IPS-NIHi7 (cell line): ENCODE measurements around the gene SCN10A.

Source experiments
- DNase-seq: peaks from one replicate; pipeline ENCODE4 v3.0.0; 2012; ENCODE audit warnings: mixed read lengths; ENCODE audit errors: extremely low spot score

Gene SCN10A

DNA sequence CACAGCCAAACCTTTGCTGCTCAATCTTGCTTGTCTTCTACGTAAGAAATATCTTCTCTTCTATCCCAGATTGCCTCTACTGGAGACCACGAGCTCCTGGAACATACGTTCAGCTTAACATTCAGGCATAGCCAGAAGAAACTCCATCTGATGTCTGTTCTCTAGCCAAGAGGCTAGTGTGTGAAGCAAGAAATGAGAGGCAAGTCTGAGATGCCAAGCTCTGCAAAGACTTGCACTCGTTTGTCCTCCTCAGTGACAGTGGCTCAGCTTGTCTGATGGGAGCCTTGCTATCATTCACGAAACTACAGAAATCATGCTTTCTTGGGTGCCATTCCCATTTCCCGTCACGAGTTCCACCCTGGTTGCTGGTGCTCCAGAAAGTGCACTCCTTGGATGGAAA lies at the start of gene SCN10A:
Gene SCN10A, minus strand, starts transcription at position 192 of the 400 bp plus-strand sequence. CDS start 22,207 bp downstream, outside the sequence.
- no peak for DNase-seq

DNA sequence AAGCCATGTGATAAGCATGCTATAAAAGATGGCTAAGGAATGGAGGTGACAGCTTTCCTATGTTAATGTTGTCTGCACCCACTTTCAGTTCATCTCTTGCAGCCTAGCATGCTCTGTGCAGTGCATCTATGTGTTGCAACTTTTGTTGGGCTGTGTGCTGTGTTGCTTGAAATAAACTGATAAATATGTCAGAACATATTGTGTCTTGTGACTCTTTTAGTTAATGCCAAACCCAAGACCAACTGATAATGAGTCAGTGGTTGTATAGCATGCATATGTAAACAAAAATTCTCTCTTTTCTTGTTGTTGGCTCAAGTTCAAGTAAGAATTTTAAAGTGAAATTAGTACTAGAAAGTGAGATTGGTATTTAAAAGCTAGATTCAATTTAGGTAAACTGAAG lies 37.0 kb upstream of the SCN10A start:
- DNase-seq = no peak

DNA sequence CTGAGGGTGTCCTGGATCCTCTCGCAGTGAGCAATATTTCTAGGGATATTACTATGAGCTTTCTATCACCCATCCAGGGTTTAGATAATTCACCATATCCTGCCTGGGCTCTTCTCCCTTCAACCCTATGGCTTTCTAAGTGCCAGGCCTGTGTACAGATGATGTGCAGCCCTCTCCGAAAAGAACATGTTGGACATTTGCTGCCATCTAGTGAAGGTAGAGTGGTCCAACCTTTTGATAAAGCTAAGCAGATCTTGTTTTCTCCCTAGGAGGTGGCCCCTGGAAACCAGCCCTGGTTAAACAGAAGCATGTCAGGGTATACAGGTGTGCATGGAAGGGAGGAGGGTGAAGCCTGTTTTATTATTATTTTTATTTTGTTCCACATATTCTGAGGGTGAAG lies 27.9 kb upstream of the SCN10A start:
- DNase-seq = peak; percentile 41

DNA sequence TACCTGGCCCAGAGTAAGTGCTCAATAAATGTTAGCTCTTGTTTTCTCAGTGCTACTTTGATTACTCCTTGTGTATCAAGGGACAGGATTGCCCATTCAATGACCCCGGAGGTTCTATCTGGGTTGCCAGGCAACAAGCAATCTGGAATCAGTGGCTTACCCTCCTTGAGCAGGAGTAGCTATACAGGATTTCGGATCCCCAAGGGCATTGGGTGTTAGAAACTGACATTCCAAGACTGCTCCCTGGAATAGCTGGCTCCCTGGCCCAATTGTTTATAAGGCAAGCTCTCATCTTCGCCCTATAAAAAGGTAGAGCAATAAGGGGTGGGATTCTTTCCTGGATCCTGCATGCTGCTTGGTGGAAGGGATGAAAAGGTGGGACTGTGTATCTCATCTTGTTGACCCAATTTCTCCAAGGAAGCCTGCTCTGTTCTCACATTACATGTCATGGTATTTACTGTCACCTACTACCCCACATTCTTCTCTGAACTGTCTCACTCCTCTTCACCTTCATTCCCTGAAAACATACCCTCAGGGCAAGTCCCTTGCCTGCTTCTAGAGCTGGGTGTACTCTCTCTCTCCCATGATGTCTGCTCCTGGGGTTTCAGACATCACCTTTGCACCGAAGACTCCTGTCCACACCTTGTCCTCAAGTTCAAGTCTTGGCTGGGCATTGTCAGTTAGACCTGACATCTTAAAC lies 26.4 kb upstream of the SCN10A start:
- no peak for DNase-seq

DNA sequence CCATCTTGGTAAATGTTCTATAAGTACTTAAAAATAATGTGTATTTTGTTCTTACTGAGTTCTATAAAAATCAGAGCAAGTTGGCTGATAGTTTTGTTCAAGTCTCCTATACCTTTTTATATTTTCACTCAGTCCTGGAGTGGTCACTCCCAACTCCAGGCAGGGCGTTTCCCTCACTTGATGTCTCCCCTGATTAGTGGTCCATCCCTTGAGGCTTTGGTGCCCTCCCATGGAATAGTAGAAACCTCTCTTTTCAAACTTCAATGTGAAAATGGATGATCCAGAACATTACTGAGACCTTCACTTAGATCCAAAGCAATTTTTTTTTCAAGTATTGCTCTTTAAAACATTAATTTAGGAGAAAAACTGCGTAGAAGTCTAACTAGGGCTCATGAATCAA lies 25.0 kb upstream of the SCN10A start:
- no peak for DNase-seq

DNA sequence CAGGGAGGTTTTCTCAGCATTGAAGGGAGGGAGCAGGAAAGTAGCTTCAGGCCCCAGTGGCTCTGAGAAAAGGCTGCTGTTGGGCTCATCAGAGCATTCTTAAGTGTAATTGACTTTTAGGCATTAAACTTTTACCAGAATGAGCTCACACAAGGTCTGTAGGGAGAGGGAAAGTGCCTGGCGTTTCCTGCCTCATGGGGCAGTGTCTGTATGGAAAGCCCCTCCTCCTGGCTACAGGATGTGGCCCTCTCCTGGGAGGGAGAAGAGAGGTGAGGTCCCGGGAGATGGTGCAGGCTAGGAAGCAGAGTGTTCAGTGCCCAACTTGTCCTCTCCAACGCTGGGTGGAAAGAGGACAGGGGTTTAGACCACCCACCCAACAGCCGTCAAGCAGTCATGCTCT lies 21.3 kb upstream of the SCN10A start:
- peak; percentile 38 for DNase-seq

DNA sequence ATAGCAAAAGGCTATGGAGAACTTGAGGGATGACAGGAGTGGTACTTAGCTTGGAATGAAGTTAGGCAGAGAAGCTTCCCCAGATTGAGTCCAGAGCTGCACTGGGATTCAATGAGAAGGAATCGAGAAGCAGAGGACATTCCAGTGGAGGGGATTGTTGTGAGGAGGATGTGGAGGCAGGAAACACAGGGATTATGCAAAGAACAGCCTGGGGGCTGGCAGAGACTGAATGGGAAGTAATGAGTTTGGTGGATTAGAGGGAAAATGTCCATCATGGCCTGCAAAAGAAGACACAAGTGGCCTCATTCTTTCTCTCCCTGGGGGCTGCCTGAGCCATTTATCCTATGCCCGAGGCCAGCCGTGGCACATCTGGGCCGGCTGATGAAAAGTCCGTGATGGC lies 20.5 kb upstream of the SCN10A start:
- no peak for DNase-seq

DNA sequence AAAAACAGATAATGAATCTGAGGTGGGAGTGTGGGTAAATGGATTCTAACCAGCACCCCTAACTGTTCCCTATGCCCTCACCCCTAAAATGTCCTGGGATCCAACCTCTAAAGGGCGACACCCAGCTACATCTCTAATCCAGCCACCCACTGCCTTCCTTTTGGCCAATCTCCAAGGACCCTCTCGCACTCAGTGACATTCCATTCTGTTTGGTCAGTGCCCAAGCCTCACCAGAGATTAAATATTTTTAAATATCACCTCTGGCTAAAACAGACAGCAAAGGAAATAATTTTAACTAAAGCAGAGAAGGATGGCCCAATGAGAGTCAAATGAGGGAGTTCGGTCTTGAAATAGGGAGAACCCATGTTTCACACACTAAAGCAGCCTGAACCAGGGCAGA lies 19.9 kb upstream of the SCN10A start:
- DNase-seq = no peak

DNA sequence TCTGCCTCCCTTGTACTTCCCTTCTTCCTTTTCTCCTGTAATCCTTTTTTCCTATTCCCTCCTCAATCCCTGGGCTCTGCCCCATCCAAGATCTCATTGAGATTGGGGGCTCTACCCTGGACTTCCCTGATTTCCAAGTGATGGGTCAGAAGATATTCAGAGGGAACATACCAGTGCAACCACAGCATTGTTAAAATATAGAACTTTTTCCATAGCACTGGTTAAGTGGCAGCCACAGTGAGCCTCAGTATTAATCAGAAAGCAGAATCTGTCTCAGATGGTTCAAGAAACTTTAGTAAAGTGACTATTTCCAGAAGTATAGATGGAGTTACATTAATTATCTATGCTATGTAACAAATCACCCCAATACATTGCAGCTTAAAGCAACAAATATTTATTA lies 18.7 kb upstream of the SCN10A start:
- DNase-seq = no peak

DNA sequence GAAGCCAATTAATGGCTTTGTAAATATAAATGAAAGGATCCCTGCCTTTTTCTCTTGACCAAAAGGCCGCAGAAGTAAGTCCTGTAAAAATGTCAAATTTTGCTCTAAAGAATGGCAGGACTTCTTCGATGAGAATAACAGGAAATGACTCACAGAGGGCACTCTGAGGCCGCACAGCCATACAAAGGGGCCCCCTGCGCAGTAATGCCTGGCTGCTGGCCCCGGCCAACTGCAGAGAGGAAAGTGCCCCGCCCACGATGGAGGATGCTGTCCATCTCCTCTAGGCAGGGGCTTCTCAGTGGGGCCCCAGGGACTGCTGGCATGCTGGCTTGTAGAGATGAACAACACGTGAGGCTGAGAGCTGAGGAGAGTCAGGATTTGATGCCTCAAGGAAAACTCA lies 18.1 kb upstream of the SCN10A start:
- peak; percentile 80 for DNase-seq

DNA sequence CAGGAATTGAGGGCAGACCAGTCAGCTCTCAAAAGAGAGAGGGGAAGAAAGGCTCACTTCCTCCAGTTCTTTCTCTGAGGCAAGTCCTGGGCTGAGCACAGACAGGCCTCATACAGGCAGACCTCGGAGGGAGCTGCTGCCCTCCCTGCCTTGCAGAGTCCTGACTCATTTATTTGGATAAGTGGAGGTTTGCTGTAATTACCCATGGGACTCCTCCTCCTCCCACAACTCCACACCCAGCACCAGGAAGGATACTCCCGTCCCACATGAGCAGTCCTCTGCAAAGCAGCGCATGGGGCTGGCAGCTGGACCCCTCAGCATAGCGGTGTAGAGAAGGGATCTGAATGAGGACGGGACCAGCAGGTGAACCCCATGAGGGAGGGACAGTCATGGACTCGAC lies 13.4 kb upstream of the SCN10A start:
- peak; percentile 26 for DNase-seq

DNA sequence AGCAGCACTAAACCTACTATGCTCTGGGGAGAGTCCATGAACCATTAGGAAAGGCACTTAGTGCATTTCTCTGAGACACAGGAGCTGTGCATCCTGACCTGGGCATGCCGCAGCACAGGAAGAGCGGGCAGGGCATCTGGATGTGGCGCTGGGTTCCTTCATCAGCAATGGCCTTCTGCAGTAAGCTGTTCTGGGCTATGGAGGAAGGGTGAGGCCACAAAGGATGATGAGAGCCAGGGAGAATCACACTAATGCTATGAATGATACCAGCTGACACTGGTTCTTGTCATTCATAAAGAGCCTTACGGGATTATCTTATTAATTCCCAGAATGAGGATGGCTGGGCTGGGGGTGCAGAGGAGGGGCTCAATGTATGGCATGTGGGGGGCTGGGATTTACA lies 12.7 kb upstream of the SCN10A start:
- DNase-seq = no peak

DNA sequence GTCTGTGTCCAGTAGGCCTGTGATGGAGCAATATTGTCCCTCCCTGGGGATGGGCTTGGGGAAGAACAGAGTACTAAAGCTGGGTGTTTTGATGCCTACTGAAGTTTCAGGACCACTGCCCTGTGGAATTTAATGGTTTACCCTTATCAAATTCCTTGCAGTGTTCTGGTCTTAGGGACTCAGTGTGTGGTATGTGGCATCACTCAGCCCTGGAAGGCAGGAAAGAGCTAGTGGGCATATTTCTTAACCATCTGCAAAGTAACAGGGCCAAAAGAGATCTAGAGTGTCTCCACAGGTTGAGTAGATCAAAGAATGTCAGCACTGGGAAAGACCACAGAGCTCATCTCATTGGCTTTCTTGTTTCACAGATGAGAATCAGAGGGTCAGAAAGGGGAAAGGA lies 11.8 kb upstream of the SCN10A start:
- DNase-seq = no peak

DNA sequence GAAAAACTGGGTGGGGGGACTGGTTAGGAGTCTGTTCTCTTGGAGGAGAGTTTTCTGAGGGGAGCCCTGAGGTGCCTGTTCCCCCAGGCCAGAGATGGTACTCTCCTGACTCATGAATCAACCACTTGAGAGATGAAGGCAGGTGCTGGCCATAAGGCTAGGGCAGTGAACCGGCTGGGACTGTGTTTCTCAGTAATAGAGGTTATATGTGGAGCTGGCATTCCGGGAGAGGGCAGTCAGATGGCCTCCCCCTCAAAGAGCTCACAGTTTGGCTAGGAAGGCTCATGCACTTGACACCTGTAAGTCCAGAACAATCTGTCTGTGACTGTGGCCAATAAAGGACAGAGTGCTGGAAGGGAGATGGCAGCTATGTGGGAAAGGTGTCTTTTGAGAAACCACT lies 10.0 kb upstream of the SCN10A start:
- DNase-seq = no peak

DNA sequence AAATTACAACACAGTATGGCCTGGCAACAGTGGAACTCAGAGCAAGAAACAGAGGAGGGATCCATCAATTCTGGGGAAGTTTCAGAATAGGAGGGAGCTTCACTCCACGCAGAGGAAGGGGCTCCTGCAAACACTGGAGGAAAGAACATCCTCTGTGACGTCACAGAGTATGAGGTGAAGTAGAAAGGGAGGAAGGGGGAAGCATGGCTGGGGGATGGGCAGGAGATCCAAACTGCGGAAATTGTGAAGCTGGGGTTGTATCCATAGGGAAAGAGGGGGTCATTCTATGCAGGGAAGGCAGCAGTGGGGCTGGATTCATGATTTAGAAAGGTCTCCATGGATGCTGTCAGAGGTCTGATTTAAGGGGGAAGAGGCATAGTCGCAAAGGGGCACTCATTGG lies 8.3 kb upstream of the SCN10A start:
- no peak for DNase-seq

DNA sequence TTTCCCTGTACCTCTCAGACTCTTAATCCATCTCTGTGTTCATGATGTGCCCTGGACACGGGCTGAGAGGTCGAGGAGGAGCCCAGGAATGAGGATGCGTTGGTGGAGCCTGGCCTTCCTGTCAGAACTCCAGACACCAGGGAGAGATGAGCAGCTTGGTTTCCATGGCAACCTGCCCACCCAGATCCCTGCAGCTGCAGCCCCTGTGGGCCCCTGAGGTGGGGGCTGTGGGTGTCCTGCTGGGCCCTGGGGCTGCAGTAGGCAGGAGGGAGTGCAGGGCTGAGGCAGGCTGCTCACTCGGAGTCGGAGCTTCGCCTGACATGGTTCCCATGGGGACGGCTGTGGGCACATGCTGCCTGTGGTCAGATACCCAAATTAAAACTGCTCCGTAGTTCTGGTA lies 7.7 kb upstream of the SCN10A start:
- DNase-seq = peak; percentile 26

DNA sequence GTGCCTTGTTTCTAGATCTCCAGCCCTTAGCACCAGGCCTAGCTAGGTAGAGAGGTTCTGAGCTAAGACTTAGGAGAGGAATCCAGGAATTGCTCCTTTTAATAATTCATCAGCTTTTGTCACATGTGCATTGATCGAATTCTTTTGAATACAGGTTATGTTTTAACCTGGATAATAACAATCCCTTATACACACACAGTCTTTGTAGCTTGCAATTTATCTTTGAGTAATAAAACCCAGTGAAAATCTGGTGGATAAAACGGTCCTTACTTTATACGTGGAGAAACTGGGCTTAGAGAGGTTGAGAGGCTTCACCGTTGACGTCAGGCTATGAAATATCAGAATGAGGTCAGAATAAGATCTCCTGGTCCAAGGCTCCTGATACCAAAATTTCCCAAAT lies 7.2 kb upstream of the SCN10A start:
- no peak for DNase-seq

DNA sequence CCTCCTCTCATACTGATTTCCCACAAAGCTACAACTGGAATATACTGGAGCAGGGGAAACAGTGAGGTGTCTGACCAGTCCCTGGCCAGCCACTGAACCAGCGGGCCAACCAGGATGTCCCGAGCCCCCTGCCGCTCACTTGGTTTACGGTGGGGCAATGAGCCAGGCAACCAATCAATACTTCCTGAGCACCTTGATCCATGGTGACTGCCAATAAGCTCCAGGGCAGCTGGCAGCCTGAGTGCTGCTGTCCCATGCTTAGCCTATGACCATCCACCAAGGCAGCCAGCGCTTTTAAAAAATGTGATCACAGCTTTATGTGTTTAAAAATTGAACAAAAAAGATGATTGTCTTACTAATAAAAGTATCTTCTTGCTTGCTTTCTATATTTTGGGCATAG lies 4.2 kb downstream of the SCN10A start:
- no peak for DNase-seq

DNA sequence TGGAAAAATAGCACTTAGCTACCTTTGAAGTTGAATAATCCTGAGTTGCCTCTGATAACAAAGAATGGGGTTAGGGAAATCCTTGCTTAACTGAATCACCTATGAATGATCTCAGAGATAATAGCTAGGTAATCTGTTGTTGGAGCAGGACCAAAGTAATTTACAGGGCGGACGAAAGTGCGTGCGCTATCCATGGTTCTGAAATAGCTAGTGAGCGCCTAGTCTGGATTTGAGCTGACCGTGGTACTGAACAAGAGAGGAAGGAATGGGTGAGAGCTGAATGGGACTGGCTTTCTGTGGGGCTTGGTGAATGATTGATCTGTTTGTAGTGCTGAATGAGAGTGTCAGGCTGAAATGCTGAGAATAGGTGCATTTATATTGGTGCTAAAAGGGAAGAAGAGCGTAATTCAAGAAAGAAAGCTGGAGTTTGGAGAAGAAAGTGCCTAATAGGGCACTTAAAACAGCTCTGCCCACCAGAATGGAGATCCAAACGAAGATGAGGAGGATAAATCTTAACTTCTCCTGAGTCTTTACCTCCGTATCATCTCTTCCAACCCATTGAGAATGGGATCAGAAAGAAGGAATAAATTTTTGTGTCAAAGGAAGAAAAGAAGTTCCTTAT lies 10.1 kb downstream of the SCN10A start:
- DNase-seq = peak; percentile 91

DNA sequence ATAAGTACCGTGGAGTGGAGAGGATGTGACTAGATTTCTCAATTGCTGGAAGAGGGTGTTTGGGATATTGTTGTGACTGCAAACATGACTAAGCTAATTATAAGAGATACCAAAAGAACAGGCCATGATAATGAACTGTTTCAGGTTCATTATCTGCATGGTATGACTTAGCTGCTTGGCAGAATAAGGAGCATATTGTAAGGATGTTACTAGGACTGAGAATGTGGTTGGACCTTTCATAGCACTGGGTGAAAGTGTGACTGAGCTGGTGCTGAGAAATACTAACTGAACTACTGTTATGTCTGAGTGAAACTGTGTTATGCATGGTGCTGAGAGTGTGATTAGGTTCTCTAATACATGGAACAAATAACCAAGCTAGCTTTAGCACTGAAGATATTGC lies 11.0 kb downstream of the SCN10A start:
- DNase-seq = no peak

DNA sequence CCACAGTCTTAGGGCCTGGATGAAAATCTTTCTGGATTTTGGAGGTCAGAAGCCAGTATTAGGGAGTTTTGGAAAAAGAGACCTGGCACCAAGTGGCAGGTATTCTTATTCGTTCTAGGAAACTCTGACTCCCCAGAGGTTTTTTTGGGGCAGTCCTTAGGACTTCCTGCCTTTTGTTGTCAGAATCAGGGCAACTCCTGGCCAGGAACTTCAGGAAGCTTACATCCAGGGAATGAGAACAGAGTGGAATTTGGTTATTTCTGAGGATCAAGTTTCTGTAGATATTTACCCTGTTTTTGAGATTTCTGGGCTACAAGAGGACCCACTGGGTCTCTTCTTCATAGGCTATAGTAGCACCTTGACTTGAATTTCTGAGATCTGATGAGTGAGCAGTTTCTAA lies 15.5 kb downstream of the SCN10A start:
- DNase-seq = no peak

DNA sequence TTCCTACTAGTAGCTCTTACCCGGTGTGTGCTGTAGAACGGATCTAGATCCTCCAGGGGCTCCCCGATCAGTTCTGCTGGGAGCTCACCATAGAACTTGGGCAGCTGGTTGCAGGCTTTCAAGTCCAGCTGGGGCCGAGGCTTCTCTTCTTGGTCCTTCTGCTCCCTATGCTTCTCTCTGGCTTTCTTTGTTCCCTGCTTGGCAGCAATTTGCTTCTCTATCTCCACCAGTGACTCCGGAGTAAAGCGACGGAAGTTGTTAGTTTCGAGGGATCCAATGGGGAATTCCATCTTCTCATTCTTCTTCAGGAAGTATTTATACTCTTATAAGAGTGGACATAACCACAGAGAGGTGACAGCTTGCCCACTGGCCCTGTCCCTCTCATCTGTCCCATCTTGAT lies 22.3 kb downstream of the SCN10A start:
- DNase-seq = no peak

DNA sequence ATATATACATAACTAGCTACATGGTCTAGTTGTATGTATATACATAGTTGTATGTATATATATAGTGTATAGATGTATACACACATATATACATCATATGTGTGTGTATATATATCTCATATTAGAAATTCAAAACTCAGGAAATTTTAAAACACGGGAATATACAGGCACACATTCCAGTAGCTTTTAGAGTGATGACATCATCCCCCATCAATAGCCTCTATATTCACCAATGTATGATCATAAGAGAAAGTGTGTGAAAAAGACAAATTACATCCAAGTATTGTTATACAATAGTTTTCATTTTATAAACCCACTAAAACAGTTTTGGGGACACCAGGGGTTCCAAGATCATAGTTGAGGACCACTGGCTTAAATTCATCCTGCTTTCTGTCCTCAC lies 23.0 kb downstream of the SCN10A start:
- DNase-seq = no peak

DNA sequence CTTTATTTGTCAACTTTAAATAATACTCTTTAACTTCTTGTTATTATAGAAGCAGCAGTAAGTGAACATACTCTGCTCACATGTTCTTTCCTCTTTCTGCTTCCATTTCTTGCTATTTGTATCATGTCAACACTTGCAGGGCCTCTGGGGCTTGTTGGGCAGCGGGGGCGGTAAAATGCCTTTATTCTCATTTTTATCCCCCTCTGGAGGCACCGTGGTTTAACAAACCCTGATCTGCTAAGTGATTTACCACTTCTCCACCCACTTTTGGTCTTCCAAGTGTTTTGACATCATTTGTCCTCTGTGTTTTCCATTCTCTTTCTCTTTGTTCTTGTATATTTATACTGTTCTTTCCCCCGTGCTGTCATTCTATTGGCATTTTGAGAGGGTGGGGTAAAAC lies 33.9 kb downstream of the SCN10A start:
- DNase-seq = no peak
